ENCODE measurements around the gene IMMP2L. TPM values are rescaled to one million over a fixed set of nuclear protein-coding genes. Genes with fewer than 3 reads are reported as not detected.

Gene IMMP2L
- total RNA-seq, 1 donor from 2014 or later = 21.5 TPM

DNA sequence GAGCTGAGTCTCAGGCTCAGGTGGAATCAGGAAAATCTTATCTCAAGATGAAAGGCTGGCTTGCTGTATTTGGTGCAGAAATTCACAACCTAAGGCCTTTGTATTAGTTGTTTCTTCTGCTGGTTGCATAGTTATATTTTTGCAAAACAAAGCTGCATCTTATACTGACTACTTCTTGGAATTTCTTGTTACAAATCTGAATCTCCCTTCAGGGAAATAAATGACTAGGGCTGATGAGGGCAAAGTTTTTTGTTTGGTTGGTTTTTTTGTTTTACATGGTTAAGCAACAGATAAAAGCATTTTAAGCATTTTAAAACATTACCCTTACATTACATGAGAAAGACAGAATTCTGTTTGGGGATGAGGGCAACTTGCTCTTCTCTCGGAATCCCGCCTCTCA is 485.3 kb downstream of the IMMP2L start:
- Mint-ChIP-seq H3K4me1 (peaks cover 24% of the 10 kb centered on the region), H3K4me3 (no peak overlapping the region), H3K27ac (no peak overlapping the region), H3K27me3 (ENCODE audit: insufficient read depth, low read depth) (no peaks in the 10 kb centered on the region), H3K9me3 (no peaks in the 10 kb centered on the region), H3K36me3 (peaks cover 2% of the 10 kb centered on the region)
- no peak for DNase-seq (ENCODE audit: low spot score)
- Histone ChIP-seq H3K36me3 (no peaks in the 10 kb centered on the region), H2AFZ (replicated peaks) (no peak overlapping the region), H3K4me1 (peaks cover 9% of the 10 kb centered on the region), H3K79me2 (ENCODE audit: low read depth) (no peaks in the 10 kb centered on the region), H3K4me2 (no peak overlapping the region), H3K27me3 (no peaks in the 10 kb centered on the region), H3F3A (ENCODE audit: low read depth) (no peaks in the 10 kb centered on the region), H3K27ac (no peak overlapping the region), H3K9ac (no peak overlapping the region), H4K20me1 (ENCODE audit: low read depth) (no peaks in the 10 kb centered on the region), H3K4me3 (no peak overlapping the region), H3K9me3 (ENCODE audit: low read depth) (no peaks in the 10 kb centered on the region)
- no peak for TF ChIP-seq EZH2phosphoT487 (IDR thresholded peaks at IDR 0.05)

DNA sequence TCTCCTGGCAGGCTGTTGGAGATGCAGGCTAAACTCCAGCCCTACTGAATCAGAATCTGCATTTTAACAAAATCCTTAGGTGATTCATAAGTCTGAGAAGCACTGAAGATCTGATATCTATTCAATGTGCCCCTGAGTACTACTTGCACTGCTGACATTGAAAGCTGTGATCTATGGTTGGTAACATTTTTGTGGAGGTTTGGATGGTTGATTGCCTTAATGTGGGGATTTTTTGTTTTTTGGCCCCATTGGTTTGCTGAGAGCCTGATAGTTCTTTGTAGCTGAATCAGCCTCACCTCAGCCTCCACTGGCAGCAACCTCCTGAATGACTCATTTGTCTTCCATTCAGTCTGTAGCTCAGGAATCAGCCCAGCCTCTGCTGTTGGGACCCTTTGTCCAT is 486.1 kb downstream of the IMMP2L start:
- H3K9me3 ChIP-seq (ENCODE audit: low read depth) = no peaks in the 10 kb centered on the region
- H3K4me1 ChIP-seq = peaks cover 5% of the 10 kb centered on the region
- H3K4me2 ChIP-seq = no peak overlapping the region
- no peak overlapping the region for H3K4me3 ChIP-seq
- H3K27ac ChIP-seq = no peak overlapping the region
- Mint-ChIP-seq H3K4me1 (peaks cover 19% of the 10 kb centered on the region), H3K4me3 (no peak overlapping the region), H3K27ac (no peak overlapping the region), H3K9me3 (no peaks in the 10 kb centered on the region), H3K27me3 (ENCODE audit: insufficient read depth, low read depth) (no peaks in the 10 kb centered on the region), H3K36me3 (peaks cover 2% of the 10 kb centered on the region)
- no peaks in the 10 kb centered on the region for H3K79me2 ChIP-seq (ENCODE audit: low read depth)
- H2AFZ ChIP-seq (replicated peaks) = no peak overlapping the region
- TF ChIP-seq EZH2 (IDR thresholded peaks at IDR 0.05) = no peak
- TF ChIP-seq EZH2phosphoT487 (IDR thresholded peaks at IDR 0.05) = no peak
- TF ChIP-seq, protein P1, sequence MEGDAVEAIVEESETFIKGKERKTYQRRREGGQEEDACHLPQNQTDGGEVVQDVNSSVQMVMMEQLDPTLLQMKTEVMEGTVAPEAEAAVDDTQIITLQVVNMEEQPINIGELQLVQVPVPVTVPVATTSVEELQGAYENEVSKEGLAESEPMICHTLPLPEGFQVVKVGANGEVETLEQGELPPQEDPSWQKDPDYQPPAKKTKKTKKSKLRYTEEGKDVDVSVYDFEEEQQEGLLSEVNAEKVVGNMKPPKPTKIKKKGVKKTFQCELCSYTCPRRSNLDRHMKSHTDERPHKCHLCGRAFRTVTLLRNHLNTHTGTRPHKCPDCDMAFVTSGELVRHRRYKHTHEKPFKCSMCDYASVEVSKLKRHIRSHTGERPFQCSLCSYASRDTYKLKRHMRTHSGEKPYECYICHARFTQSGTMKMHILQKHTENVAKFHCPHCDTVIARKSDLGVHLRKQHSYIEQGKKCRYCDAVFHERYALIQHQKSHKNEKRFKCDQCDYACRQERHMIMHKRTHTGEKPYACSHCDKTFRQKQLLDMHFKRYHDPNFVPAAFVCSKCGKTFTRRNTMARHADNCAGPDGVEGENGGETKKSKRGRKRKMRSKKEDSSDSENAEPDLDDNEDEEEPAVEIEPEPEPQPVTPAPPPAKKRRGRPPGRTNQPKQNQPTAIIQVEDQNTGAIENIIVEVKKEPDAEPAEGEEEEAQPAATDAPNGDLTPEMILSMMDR (IDR thresholded peaks at IDR 0.05) = no peak
- no peaks in the 10 kb centered on the region for H3F3A ChIP-seq (ENCODE audit: low read depth)
- H3K9ac ChIP-seq = no peak overlapping the region
- DNase-seq (ENCODE audit: low spot score) = no peak
- no peaks in the 10 kb centered on the region for H4K20me1 ChIP-seq (ENCODE audit: low read depth)
- no peaks in the 10 kb centered on the region for H3K27me3 ChIP-seq
- no peaks in the 10 kb centered on the region for H3K36me3 ChIP-seq

DNA sequence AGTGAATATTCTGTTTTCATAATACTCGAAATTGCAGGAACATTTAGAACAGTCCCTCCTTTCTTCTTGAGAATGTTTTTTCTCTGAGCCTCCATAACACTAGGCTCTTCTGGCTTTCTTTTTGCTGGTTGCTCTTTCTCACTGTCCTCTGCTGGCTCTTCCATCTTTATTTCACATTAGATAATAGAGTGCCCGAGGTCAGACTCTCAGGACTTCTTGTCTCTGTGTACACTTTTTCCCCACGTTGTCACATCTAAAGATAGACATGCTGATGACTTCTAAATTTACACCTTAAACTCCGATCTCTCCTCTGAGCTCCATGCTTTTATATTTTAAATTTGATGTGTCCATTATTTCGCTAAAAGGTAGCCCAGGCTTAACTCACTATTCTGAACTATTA is 486.8 kb downstream of the IMMP2L start:
- no peaks in the 10 kb centered on the region for H3K27me3 ChIP-seq
- H3K4me3 ChIP-seq = no peak overlapping the region
- no peak for DNase-seq (ENCODE audit: low spot score)
- no peak overlapping the region for H2AFZ ChIP-seq (replicated peaks)
- Mint-ChIP-seq H3K36me3 (peaks cover 2% of the 10 kb centered on the region), H3K4me3 (no peak overlapping the region), H3K9me3 (no peaks in the 10 kb centered on the region), H3K4me1 (peaks cover 19% of the 10 kb centered on the region), H3K27me3 (ENCODE audit: insufficient read depth, low read depth) (no peaks in the 10 kb centered on the region), H3K27ac (no peak overlapping the region)
- H3K36me3 ChIP-seq = no peaks in the 10 kb centered on the region
- no peak overlapping the region for H3K4me2 ChIP-seq
- H3K79me2 ChIP-seq (ENCODE audit: low read depth) = no peaks in the 10 kb centered on the region
- no peaks in the 10 kb centered on the region for H3K9me3 ChIP-seq (ENCODE audit: low read depth)
- no peak for TF ChIP-seq EZH2phosphoT487 (IDR thresholded peaks at IDR 0.05)
- H3F3A ChIP-seq (ENCODE audit: low read depth) = no peaks in the 10 kb centered on the region
- H3K4me1 ChIP-seq = peaks cover 5% of the 10 kb centered on the region
- H3K9ac ChIP-seq = no peak overlapping the region
- H3K27ac ChIP-seq = no peak overlapping the region
- H4K20me1 ChIP-seq (ENCODE audit: low read depth) = no peaks in the 10 kb centered on the region

DNA sequence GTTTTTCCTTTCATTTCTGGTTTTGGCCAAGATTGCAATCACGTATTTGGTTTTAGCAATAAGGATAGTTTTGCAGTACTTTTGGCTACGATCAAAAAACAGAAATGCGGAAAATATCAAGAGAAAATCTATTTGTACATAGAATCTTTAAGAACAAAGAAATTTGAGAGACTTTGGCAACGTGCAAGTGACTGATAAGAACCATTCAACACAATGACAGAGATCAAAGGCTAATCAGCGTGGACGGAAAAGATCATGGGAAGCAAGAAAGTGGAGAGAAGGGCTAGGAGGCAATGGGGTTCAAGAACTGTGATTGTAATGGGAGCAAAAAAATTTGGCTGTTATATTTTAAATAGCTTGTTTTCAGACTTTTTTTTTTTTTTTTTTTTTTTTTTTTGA is 487.5 kb downstream of the IMMP2L start:
- TF ChIP-seq EZH2 (IDR thresholded peaks at IDR 0.05) (no peak), EZH2phosphoT487 (IDR thresholded peaks at IDR 0.05) (no peak)
- TF ChIP-seq, protein P1 (IDR thresholded peaks at IDR 0.05) = no peak
- peak overlapping the region; percentile 47 for H3K27ac Mint-ChIP-seq
- no peak overlapping the region for H3K4me3 Mint-ChIP-seq

More for the DNA sequence above, 487.5 kb downstream of the IMMP2L start:
- Histone ChIP-seq H3K27me3 (no peaks in the 10 kb centered on the region), H3K79me2 (ENCODE audit: low read depth) (no peaks in the 10 kb centered on the region), H2AFZ (replicated peaks) (no peak overlapping the region), H3K36me3 (no peaks in the 10 kb centered on the region), H3K4me1 (peaks cover 5% of the 10 kb centered on the region), H3K9ac (no peak overlapping the region), H3K4me3 (no peak overlapping the region), H3K9me3 (ENCODE audit: low read depth) (no peaks in the 10 kb centered on the region), H3K4me2 (no peak overlapping the region), H3K27ac (no peak overlapping the region), H4K20me1 (ENCODE audit: low read depth) (no peaks in the 10 kb centered on the region), H3F3A (ENCODE audit: low read depth) (no peaks in the 10 kb centered on the region)
- H3K36me3 Mint-ChIP-seq = peaks cover 2% of the 10 kb centered on the region
- H3K9me3 Mint-ChIP-seq = no peaks in the 10 kb centered on the region
- H3K27me3 Mint-ChIP-seq (ENCODE audit: insufficient read depth, low read depth) = no peaks in the 10 kb centered on the region
- peaks cover 19% of the 10 kb centered on the region for H3K4me1 Mint-ChIP-seq
- no peak for DNase-seq (ENCODE audit: low spot score)
